OCI-M2 (cell line): ENCODE measurements around the gene C1QTNF6.

Source experiments
- DNase-seq: peaks from one replicate; lab custom pipeline; 2025; ENCODE audit not compliant: unreplicated experiment; lab: John Stamatoyannopoulos, UW

Gene C1QTNF6

DNA sequence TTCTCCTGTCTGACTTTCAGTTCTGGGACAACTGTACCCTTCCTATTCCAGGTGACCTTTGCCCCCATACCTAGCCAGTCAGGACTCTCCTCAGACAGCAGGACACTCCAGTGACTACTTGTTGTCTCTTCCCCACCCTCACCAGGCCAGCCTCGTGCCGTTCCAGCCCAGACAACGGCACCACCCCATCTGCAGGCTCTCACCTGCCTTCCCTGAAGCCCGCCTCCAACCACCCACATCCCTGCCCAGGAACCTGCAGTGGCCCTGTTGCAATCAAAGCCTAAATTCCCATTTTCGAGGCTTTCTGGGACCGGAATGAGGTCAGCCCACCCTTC lies 42.0 kb downstream of the C1QTNF6 start:
- DNase-seq: no peak

DNA sequence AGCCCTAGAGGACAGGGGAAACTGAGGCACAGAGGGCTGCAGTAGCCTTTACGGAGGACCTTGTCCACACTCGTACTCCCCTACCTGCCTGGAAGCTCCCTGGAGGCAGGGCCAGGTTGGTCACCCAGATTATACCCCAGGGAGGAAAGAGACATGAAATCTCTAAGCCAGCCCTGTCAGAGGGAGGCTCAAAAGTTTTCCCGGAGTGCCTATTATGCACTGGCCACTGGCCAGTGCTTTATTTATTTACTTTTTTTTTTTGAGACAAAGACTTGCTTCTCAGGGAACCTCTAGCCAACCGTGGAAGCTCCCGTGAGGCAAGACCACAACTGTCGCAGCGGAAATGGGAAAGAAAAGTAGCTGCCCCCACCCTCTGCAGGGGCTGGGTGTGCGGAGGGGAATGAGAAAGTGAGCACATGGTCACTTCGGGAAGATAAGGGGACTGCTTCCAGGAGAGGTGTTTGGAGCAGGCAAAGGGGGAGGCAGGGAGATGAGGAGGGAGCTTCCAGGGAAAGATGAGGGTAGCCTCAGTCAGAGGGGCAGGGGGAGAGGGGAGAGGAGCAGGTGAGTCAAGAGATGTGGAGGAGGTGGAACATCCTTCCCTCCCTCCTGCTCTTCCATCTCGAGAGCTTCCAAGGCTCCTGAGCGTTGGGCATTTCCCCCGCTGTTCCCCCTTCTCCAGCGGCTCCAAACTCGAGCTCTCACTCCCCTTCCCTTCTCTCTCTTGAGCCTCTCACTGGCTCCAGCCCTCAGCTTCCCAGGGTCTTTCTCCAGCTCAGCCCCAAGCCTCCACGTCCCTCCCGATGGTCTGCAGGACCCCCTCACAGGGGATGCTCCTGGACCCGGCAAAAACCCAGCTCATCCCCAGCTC lies 42.6 kb downstream of the C1QTNF6 start:
- DNase-seq: no peak

DNA sequence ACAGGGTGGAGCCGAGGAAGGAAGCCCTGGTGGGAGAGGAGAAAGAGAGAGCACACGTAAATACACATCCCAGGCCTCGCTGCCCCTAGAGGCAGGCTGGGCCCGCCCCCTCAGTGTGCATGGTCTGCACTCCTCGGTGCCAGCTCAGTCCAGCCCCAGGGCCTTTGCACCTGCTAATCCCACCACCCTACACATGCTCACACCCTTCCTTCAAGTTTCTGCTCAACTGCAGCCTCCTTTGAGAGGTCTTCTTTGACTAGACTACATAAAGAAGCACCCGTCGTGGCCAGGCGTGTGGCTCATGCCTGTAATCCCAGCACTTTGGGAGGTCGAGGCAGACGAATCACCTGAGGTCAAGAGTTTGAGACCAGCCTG lies 43.9 kb downstream of the C1QTNF6 start:
- no peak for DNase-seq

DNA sequence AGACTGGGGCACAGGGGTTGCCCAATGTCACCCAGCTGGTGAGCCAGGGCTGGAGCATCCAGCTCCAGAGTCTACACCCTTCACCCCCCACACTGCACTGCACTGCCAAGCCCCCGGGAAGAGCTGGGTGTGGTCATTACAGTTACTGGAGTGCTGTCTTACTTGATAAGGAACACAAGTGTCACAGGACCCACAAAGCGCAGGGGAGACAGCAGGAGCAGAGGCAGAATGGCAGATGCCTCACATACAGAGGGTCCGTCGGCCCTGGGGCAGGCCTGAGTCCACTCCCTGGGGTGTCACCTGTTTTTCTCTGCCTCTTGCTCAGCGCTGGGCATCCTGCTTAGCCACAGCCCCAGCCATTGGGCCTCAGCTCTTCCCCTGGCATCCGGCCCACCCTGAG lies 46.1 kb downstream of the C1QTNF6 start:
- DNase-seq: no peak

DNA sequence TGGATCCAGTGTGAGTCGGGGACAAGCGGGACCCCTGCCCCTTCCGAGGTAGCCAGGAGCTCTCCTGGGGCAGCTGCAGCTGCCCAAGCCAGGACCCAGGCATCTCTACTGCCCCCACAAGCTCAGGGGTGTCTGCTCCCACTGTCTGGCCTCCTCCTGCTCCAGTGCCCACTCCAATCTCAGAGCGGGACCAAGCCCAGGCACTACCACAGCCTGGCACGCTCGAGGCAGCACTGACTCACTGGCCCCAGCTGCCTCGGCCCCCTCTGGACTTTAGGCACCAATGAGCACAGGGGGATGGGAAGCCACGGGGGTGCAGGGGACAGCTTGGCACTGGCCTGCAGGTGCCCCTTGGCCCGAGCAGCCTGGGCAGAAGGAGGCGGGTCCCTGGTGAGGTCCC lies 46.6 kb downstream of the C1QTNF6 start:
- no peak for DNase-seq

DNA sequence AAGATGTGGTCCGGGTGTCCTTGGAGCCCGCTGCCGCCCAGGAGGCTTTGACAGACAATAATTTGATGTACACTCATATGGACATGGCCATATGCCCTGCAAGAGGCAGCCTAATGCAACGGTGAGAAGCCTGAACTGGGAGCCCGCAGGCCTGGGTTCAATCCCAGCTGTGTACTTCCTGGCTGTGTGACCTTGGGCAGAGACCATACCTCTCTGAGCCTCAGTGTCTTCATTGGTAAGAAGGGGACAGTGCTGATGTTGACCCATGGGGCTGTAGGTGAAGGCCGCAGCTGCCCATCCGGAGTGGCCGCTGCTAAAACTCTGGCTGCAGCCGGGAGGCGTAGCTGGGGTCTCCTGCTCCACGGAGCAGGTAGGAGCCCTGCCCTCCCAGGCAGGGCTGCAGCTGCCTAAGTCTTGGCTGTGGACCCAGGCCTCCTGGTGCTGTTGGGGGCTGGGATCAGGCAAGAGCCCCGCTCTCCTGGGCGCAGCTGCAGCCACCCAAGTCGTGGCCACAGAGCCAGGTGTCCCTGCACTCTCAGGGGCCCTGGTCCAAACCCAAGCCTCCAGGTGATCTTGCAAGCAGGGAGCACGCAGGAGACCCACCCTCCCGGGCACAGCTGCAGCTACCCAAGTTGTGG lies 47.2 kb downstream of the C1QTNF6 start:
- DNase-seq: no peak

DNA sequence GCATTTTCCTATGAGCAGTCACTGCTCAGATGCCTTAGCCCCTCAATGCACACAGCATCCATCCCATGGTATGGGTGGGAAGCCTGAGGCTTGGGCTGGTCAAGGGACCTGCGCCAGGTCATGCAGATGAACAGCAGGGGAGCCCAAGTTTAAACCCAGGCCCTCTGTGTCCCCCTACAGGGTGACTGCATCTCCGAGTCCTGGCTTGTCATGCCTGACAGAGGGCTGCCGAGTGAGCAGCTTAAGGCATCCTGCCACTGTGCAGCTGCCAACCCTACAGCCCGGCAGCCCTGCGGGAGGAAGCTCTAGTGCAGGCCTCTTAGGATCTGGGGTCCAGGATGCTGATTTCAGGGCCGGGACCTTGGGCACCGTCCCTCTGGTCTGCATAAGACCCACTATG lies 48.3 kb downstream of the C1QTNF6 start:
- DNase-seq: no peak

DNA sequence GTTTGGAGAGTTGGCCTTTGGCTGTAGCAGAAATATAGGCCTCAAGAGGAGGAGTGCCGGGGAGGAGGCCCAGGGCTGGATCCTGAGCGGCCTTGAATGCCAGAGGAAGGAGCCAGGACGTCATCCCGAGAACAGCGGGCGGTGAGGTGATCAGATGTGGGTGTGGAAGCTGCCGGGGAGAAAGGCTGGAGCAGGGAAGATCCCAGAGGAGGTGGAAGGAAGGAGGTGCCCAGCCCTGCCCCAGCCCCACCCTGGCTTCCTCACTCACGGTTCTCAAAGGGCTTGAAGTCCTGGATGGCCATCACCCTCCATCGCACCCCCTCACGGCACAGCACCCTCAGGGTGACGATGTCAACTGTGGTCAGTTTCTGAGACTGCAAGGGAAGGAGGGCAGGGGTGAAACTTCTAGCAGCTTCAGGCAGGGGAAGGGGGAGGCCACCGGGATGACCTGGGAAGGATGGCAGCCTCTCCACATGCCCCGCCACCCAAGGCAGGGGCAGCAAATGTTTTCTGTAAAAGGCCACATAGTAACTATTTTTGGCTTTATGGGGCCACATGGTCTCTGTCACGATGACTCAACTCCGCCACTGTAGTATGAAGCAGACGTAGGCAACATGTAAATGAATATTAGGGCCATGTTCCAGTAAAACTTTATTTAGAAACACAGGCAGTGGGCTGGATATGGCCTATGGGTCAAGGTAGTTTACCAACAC lies 49.0 kb downstream of the C1QTNF6 start:
- DNase-seq: no peak

DNA sequence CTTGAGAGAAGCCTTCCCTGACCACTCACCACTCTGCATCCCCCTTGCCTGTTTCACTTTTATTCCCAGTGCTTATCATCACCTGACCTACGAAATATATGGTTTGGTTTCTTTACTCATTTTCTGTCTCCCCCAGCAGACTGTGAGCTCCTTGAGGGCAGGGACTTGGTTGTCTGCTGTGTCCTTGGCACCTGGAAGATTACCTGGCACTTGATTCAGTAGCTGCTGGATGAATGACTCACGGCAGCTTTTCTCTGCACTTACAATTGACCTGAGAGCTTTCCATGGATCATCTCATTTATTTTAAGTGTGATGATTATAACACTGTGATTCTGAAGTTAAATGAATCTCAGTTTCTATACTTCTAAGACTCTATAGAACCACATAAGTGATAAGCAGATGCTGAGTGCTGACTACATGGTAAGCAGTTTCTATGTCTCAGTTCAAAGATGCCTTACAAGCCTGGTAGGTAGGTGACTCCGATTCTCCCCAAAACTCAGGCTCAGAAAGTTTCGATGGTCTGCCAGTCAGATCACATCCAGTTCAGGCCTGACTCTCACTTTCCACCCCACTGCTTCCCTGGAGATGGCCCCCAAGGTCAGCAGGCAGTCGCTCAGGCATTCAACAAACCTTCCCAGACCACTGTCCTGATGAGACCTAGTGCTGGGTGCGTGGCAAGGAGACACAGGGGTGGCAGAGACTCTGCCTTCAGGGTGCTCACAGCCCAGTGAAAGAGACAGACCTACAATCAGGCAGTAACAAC lies 50.0 kb downstream of the C1QTNF6 start:
- no peak for DNase-seq

DNA sequence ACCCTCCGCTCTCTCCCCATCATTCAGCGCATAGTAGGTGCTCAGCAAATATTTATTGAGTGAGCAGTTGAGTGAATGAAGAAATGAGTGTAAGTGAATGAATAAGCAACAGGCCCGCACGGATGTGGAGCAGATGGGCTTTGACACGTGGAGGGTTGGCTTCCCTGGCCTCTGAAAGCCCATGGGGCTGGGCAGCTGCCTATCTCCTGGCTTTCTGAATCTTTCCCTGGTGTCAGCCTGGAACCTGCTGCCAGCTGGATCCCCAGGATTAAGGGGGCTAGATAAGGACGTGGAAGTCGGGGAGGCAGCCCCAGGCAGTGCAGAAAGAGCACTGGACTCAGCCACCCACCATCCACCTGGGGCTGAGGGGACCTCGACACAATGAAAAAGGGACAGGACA lies 50.9 kb downstream of the C1QTNF6 start:
- DNase-seq: no peak

DNA sequence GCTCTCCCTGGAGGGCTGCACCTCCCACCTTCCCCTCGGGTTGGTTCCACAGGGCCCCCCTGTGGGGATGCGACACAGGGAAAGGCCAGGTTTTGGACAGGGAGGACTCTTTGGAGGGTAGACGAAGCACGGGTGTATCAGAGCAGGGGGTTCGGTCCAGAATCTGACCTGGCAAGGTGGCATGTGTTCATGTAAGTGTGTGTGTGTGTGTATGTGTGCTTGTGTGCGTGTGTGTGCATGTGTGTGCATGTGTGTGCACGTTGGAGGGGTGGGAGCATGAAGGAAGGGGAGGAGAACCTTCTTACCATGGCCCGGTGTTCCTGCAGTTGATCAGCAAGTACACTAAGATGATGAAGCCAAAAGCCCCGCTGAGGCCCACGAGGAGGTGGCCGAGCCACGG lies 53.0 kb downstream of the C1QTNF6 start:
- no peak for DNase-seq

DNA sequence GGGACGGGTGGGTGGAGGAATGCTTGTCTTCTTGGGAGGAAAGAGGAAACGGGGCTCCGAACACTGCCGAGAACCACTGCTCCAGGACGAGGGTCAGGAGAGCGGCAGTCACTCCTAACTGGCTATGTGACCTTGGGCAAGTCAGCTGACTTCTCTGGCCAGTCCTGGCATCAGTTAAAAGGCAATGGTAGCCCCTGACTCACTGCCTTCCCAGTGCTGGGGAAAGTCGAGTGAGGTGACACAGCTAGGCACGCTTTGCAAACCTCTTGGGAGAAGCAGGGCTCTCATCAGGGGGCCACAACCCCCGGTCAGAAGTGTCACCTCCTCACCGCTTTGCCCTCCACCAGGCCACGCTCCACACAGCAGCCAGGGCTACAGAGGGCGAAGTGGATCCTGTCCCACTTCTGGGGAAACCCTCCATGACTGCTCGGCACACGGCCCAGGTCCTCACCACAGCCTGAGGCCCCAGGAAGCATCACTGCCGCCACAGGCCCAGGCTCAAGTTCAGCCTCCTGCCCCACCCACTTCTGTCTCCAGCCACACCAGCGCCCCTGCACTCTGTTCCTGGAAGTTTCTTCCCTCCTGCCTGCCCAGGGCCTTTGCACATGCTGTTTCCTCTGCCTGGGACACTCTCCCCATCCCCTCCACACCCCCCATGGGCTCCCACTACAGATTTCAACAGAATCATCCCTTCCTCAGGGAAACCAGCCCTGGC lies 54.6 kb downstream of the C1QTNF6 start:
- DNase-seq: no peak

DNA sequence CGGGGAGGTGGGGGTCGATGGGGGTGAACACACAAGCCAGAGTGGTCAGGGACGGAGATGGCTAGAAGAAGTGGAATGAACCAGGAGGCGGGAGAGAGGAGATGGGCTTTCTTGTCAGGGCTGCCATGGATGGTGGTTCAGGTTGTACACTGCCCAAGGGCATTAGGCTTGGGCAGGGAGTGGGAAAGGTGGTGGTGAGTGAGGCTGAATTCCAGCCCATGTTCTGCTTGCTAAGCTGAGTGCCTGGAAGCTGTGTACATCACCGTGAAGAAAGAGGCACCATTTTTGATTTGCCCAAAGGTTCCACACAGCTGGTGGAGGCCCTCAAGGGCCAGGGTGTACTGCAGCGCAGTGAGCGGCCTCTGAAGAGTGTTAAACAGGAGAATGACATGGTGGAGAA lies 55.3 kb downstream of the C1QTNF6 start:
- DNase-seq: no peak
